ENCODE results near the gene CCND1. TPM values are rescaled to one million over a fixed set of nuclear protein-coding genes. Genes with fewer than 3 reads are reported as not detected.

Gene CCND1
- total and polyA plus RNA-seq, 2 of the 8 experiments (the other 6 are each of a cell fraction or from before 2014, with no cell fraction given): 64.5 to 170 TPM

DNA sequence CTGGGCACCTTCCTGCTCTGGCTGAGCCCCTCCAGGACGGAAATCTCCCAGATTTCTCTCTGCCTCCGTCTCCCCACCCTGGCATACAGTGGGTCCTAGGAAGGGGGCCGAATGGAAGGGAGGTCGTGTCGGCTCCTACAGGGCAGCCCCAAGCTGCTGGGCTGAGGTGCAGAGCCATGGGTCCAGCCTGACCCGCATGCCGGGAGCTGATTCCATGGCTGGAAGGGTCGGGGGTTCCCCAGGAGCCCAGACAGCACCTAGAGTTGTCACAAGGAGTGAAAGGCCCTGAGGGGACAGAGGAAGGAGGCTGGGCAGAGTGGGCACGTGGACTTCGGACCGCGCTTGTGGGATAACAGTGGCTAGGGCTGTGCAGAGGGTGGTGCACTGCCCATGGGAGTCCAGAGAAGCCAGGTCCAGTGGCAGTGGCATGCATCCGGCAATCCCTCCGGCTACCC lies 16.5 kb downstream of the CCND1 start:
- Histone ChIP-seq H3K9ac (replicated peaks in 1 of 4; ENCODE audit: extremely low read depth in 1 of 4, low read depth in 3 of 4, low read length in 3 of 4) (no peak overlapping the region; a peak in 1 of 7 replicates), H3K27me3 (replicated peaks in 1 of 4; ENCODE audit: control insufficient read depth in 3 of 4, extremely low read depth in 1 of 4, insufficient read depth in 3 of 4, low read length in 3 of 4) (no peaks in the 10 kb centered on the region; a peak in 1 of 7 replicates), H3K27ac (ENCODE audit: low read depth, low read length) (no peak overlapping the region), H4K91ac (replicated peaks; ENCODE audit: insufficient read length, low read length) (peak overlapping the region; percentile 58), H3K36me3 (ENCODE audit: control insufficient read depth in 2 of 4, insufficient read depth in 4 of 4, low read length in 3 of 4) (peaks cover 0 to 19% (median 8%) of the 10 kb centered on the region in 4 experiments; a peak in 5 of 8 replicates), H3K79me2 (ENCODE audit: control insufficient read depth in 1 of 2, insufficient read depth in 2 of 2, low read length in 2 of 2) (no peaks in the 10 kb centered on the region), H3K18ac (ENCODE audit: extremely low read depth, low read length) (no peak overlapping the region), H3K9me3 (ENCODE audit: insufficient read depth in 2 of 2, low read depth in 1 of 2, low read length in 1 of 2) (no peaks in the 10 kb centered on the region), H2BK15ac (ENCODE audit: low read length) (peak overlapping the region; percentile 21; the same call in 1 of the 2 replicates), H3K4me1 (replicated peaks in 1 of 4; ENCODE audit: control insufficient read depth in 3 of 4, insufficient read depth in 4 of 4, low read length in 3 of 4) (peaks cover 5 to 18% (median 13%) of the 10 kb centered on the region in 4 experiments), H3K56ac (replicated peaks; ENCODE audit: insufficient read length, low read depth, low read length) (no peak overlapping the region), H4K20me1 (replicated peaks in 1 of 2; ENCODE audit: control insufficient read depth in 1 of 2, insufficient read depth in 2 of 2, low read length in 2 of 2) (peaks cover 0 to 3% of the 10 kb centered on the region in 2 experiments), H3K4me3 (ENCODE audit: extremely low read depth in 1 of 4, insufficient read depth in 2 of 4, low read depth in 3 of 4, low read length in 4 of 4) (no peak overlapping the region), H2AK5ac (ENCODE audit: low read depth, low read length) (peak overlapping the region; percentile 25; the same call in 1 of the 2 replicates), H2BK5ac (ENCODE audit: low read depth, low read length) (peak overlapping the region; percentile 69; the same call in 1 of the 2 replicates), H2AFZ (ENCODE audit: low read length) (no peak overlapping the region), H3K23ac (ENCODE audit: insufficient read length) (no peak overlapping the region), H2BK12ac (ENCODE audit: low read depth, low read length) (peak overlapping the region; percentile 86; the same call in 1 of the 2 replicates), H4K8ac (ENCODE audit: extremely low read depth, insufficient read depth, low read length) (peak overlapping the region; percentile 45; the same call in 1 of the 2 replicates), H2BK20ac (ENCODE audit: low read length) (peak overlapping the region; percentile 98), H3K79me1 (ENCODE audit: low read depth, low read length) (no peaks in the 10 kb centered on the region), H3K14ac (ENCODE audit: insufficient read length) (no peak overlapping the region), H3K23me2 (ENCODE audit: low read depth, low read length) (no peaks in the 10 kb centered on the region; the same call in 1 of the 2 replicates), H3K4ac (replicated peaks; ENCODE audit: insufficient read length, low read depth, low read length) (peak overlapping the region; percentile 57), H2BK120ac (replicated peaks; ENCODE audit: low read depth, low read length) (peak overlapping the region; percentile 84), H3K4me2 (ENCODE audit: insufficient read depth in 1 of 2, low read depth in 2 of 2, low read length in 2 of 2) (peak overlapping the region in 1 of 2 experiments; percentile 16; a peak in 1 of 4 replicates), H4K5ac (ENCODE audit: insufficient read length, low read depth, low read length) (no peak overlapping the region)
- POLR2A ChIA-PET (ENCODE audit: partially characterized antibody): interaction anchor here (0.9 to 10.9 kb wide), 6 partner anchors 9 to 406 kb away, joined by 3 to 197 read pairs (median 6); partner anchors contain the start of gene CCND1
- CTCF ChIA-PET (ENCODE audit: partially characterized antibody): interaction anchor here (0.8 to 8.4 kb wide), 7 partner anchors 13 to 556 kb away, joined by 3 to 81 read pairs (median 18); partner anchors contain the start of gene LTO1
- 76% methylated on average over 13 of the region's 14 CpGs; no CpG with 5 or more reads in 1 of the 2 experiments for WGBS, 2 experiments (ENCODE audit: extremely low coverage in 1 of 2, insufficient coverage in 1 of 2, insufficient read length in 1 of 2, insufficient replicate concordance in 2 of 2, low coverage in 1 of 2, low lambda C conversion rate in 2 of 2, missing lambda C conversion rate in 1 of 2)
- DNase-seq (ENCODE audit: low read depth in 1 of 2, low spot score in 2 of 2) (no peak), FAIRE-seq (no peak)
- TF ChIP-seq JUN (IDR thresholded peaks at IDR 0.05; ENCODE audit: low read depth, low read length) (no peak), BRCA1 (IDR thresholded peaks at IDR 0.05; ENCODE audit: low read depth, low read length) (no peak), TAF7 (optimal IDR thresholded peaks at IDR 0.05; ENCODE audit: borderline replicate concordance, low read depth, low read length) (no peak), SRF (IDR thresholded peaks at IDR 0.05; ENCODE audit: low read depth, low read length) (no peak), SUZ12 (IDR thresholded peaks at IDR 0.05; ENCODE audit: low read length) (no peak), CREB1 (IDR thresholded peaks at IDR 0.05) (no peak), E2F6 (IDR thresholded peaks at IDR 0.05) (no peak), EZH2 (IDR thresholded peaks at IDR 0.05; ENCODE audit: low read depth, low read length, severe bottlenecking) (no peak)
- TF ChIP-seq, protein P1, sequence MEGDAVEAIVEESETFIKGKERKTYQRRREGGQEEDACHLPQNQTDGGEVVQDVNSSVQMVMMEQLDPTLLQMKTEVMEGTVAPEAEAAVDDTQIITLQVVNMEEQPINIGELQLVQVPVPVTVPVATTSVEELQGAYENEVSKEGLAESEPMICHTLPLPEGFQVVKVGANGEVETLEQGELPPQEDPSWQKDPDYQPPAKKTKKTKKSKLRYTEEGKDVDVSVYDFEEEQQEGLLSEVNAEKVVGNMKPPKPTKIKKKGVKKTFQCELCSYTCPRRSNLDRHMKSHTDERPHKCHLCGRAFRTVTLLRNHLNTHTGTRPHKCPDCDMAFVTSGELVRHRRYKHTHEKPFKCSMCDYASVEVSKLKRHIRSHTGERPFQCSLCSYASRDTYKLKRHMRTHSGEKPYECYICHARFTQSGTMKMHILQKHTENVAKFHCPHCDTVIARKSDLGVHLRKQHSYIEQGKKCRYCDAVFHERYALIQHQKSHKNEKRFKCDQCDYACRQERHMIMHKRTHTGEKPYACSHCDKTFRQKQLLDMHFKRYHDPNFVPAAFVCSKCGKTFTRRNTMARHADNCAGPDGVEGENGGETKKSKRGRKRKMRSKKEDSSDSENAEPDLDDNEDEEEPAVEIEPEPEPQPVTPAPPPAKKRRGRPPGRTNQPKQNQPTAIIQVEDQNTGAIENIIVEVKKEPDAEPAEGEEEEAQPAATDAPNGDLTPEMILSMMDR (IDR thresholded peaks at IDR 0.05; ENCODE audit: control extremely low read depth in 1 of 3, insufficient read depth in 1 of 3, low read depth in 1 of 3, low read length in 3 of 3): no peak

All from H1 (cell line).